Kidney (tissue), 14 donors: ENCODE measurements around the gene CELF3. TPM values are rescaled to one million over a fixed set of nuclear protein-coding genes. Genes with fewer than 3 reads are reported as not detected.

Experiments
- DNase-seq, 5 donors: peaks; one replicate each; pipeline ENCODE4 v3.0.0-alpha.2; 2013 to 2020
- FAIRE-seq: peaks from 2 replicates; lab custom pipeline; 2012; peaks lifted over from hg19 to GRCh38; lab: Jason Lieb, UNC
- H3K27ac ChIP-seq, 2 donors: one replicate each; pipeline ENCODE4 v1.7.0; 2013; ENCODE audit warnings: low read depth in 2 of 2, low read length in 2 of 2, inconsistent platforms in 1 of 2
- H3K27me3 ChIP-seq: one replicate; pipeline ENCODE4 v1.7.1; 2013; ENCODE audit warnings: low read length, inconsistent platforms; ENCODE audit not compliant: control insufficient read depth, insufficient read depth
- H3K36me3 ChIP-seq, 3 donors: one replicate each; pipeline versions ENCODE4 v1.7.0 to v1.7.1; 2013; ENCODE audit warnings: low read length in 3 of 3, control low read depth in 1 of 3, inconsistent platforms in 1 of 3; ENCODE audit not compliant: insufficient read depth in 3 of 3, control insufficient read depth in 2 of 3
- H3K4me1 ChIP-seq, 3 donors: one replicate each; pipeline versions ENCODE4 v1.7.0 to v1.7.1; 2013; ENCODE audit warnings: low read length in 3 of 3, inconsistent platforms in 1 of 3, low read depth in 1 of 3; ENCODE audit not compliant: control insufficient read depth in 2 of 3, insufficient read depth in 2 of 3
- H3K4me3 ChIP-seq, 3 donors: one replicate each; pipeline versions ENCODE4 v1.7.0 to v1.8.1; 2013; ENCODE audit warnings: low read length in 3 of 3, control low read depth in 1 of 3, inconsistent platforms in 1 of 3
- H3K9ac ChIP-seq, 3 donors: one replicate each; pipeline versions ENCODE4 v1.7.0 to v1.7.1; 2013; ENCODE audit warnings: low read length in 3 of 3, control low read depth in 1 of 3, inconsistent platforms in 1 of 3
- H3K9me3 ChIP-seq, 3 donors: one replicate each; pipeline versions ENCODE4 v1.7.0 to v1.7.1; 2013; ENCODE audit warnings: low read length in 3 of 3, control low read depth in 1 of 3, inconsistent platforms in 1 of 3; ENCODE audit not compliant: control insufficient read depth in 2 of 3, insufficient read depth in 1 of 3
- intact Hi-C: fragments of 100-400 bp; cut with DNase I; formaldehyde crosslinking; loops from one replicate; pipeline ENCODE4 v1.11.1; 2022
- polyA plus RNA-seq: library from polyadenylated mRNA; stranded (reverse); fragments of 350-450 nt; fragmentation: Illumina TruSeq; extraction: RNeasy Lipid Tissue Mini Kit (QIAGEN cat#74804); gene quantifications from one replicate; pipeline ENCODE4 v1.2.3, GENCODE V29; 2014; ENCODE audit warnings: low read depth, low replicate concordance; ENCODE audit not compliant: insufficient read depth
- total RNA-seq: library from RNA; stranded (reverse); fragmentation: NEBNext Ultra II Directional; extraction: Animal tissue kit (Norgen Biotek cat#: 25700); gene quantifications from one replicate; pipeline ENCODE4 v1.2.1, GENCODE V29; 2021
- TF ChIP-seq, protein P1 (sequence below): IDR thresholded peaks from 3 replicates; pipeline ENCODE4 v1.5.1; 2012; ENCODE audit warnings: mild to moderate bottlenecking, moderate library complexity, borderline replicate concordance; ENCODE audit not compliant: insufficient read depth; ENCODE audit errors: extremely low read depth
- donor health status: control.
- donor health status: control.
- donor health status: control.
- donor health status: control.
- donor health status: control.
- donor health status: DM: yes; HTN: yes; CAD: no.
- donor health status: Normal renal cell carcinoma (clear cell type).

Gene CELF3
- total and polyA plus RNA-seq, 2 donors from 2014 or later, result 0.39 TPM; not detected in 1

DNA sequence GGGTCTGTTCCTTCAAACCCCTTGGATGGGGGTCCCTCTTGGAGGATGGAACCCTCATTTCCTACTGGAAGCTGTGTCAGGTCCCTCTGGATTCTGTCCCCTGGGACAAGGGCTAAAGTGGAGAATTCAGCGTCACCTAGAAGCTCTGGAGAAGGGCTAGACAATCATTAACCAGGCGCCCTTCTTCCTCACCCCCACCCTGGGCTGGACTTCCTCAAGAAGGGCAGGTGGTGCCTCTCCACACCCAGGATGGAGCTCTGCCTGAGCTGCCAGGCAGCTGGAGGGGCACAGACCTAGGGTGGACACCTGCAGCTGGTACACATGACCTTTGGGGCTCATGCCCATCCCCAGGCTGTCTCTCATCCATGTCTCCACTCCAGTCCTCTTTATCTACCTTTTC is 3.6 kb downstream of the CELF3 start:
- Histone ChIP-seq H3K27ac (no peak overlapping the region), H3K9ac (no peak overlapping the region), H3K4me1 (peaks cover 0 to 8% (median 3%) of the 10 kb centered on the region in 3 donors), H3K36me3 (no peaks in the 10 kb centered on the region), H3K4me3 (no peak overlapping the region), H3K9me3 (no peaks in the 10 kb centered on the region), H3K27me3 (peaks cover 4% of the 10 kb centered on the region)
- FAIRE-seq, result no peak
- intact Hi-C loops, result no loop called here
- TF ChIP-seq, protein P1, sequence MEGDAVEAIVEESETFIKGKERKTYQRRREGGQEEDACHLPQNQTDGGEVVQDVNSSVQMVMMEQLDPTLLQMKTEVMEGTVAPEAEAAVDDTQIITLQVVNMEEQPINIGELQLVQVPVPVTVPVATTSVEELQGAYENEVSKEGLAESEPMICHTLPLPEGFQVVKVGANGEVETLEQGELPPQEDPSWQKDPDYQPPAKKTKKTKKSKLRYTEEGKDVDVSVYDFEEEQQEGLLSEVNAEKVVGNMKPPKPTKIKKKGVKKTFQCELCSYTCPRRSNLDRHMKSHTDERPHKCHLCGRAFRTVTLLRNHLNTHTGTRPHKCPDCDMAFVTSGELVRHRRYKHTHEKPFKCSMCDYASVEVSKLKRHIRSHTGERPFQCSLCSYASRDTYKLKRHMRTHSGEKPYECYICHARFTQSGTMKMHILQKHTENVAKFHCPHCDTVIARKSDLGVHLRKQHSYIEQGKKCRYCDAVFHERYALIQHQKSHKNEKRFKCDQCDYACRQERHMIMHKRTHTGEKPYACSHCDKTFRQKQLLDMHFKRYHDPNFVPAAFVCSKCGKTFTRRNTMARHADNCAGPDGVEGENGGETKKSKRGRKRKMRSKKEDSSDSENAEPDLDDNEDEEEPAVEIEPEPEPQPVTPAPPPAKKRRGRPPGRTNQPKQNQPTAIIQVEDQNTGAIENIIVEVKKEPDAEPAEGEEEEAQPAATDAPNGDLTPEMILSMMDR, result no peak
- DNase-seq, result peak in 2 of 5 donors; percentile 41 to 55

DNA sequence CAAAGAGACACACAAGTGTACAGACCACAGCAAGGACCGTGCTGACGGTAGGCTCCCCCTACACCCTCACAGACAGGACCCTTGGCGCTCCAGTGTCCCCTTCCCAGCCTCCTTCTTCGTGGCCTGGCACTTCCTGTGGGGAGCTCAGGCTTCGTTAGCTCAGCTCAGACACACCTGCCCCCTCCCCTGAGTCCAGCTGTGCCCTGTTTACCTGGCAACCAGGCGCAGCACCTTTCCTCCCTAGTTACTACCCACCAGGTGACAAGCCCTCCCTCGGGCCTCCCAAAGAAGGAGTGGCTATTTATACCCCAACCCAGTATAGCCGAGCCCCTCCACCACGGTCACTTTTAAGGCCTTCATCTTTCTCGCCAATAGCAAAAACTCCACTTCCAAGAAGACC is 4.7 kb downstream of the CELF3 start:
- peak in 1 of 5 donors; percentile 31 for DNase-seq
- no peaks in the 10 kb centered on the region for H3K36me3 ChIP-seq
- H3K9me3 ChIP-seq, result no peaks in the 10 kb centered on the region
- no peak overlapping the region for H3K27ac ChIP-seq
- TF ChIP-seq, protein P1, result no peak
- intact Hi-C loops, result no loop called here
- H3K4me3 ChIP-seq, result no peak overlapping the region
- no peak overlapping the region for H3K9ac ChIP-seq
- H3K4me1 ChIP-seq, result peaks cover 0 to 8% (median 3%) of the 10 kb centered on the region in 3 donors
- no peak for FAIRE-seq
- H3K27me3 ChIP-seq, result no peaks in the 10 kb centered on the region

DNA sequence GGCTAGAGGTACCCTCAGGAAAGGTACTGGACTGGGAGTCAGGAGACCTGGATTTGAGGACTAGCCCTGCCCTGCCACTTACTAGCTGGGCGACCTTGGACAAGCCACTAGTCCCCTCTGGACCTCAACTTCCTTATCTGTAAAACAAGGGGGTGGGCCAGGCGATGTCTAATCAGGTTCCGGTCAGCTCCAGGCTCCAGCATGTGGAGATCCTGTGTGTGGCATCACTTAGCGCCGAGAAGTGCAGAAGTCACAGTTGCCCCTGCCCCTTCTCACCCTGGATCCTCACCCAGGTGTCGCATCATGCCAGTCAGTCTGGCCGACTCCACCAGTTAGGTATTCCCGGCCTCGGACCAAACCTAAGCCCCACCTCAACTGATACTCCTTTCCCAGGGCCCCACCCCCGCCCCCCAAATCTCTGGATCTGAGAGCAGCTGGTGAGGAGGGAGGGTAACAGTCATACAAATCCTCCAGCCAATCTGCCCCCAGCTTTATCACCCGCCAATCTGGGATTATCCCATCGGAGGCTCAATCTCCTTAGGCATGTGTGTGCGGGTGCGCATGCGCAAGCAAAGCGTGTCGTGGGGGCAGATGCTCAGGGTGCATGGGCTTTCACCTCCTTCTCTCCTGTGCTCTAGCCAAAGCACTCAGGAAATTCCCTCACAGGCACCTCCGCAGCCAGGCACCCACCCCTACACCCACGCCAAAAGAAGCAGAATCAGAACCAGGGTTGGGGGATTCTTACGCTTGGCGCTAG is 5.4 kb downstream of the CELF3 start:
- H3K27me3 ChIP-seq, result no peaks in the 10 kb centered on the region
- TF ChIP-seq, protein P1, result no peak
- no peaks in the 10 kb centered on the region for H3K9me3 ChIP-seq
- H3K27ac ChIP-seq, result no peak overlapping the region
- intact Hi-C loops, result no loop called here
- H3K4me3 ChIP-seq, result no peak overlapping the region
- H3K9ac ChIP-seq, result no peak overlapping the region
- DNase-seq, result no peak
- no peaks in the 10 kb centered on the region for H3K36me3 ChIP-seq
- no peak for FAIRE-seq
- peaks cover 0 to 8% (median 3%) of the 10 kb centered on the region in 3 donors for H3K4me1 ChIP-seq
